Measurements from ENCODE around the gene BRINP2.

Gene BRINP2

GRCh38 chr1:177171536-177172123 is 872 bp downstream of the BRINP2 start:
- DNase-seq, result no peak

GRCh38 chr1:177172272-177172671 is 1.5 kb downstream of the BRINP2 start:
- DNase-seq, result no peak

DNA sequence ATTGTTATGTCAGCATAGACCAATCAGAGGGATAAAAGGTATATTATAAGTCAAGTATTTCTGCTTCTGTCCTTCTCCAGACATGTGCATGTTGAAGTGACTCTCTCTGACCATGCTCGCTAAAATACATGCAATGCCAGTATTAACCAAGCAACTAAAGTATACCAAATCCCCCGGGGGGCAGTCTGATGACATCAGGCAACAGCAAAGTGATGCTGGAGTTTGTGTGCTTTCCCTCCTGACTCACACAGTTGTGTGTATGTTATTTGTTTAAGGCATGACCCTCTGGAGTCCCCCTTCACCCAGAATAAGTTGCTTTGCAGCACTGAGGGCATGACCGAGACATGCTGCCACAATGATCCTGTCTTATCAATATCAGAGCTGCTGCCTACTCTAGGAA is 2.1 kb downstream of the BRINP2 start:
- DNase-seq, result no peak

- DNase-seq, result no peak
These were observed 3.2 kb downstream of the BRINP2 start for GRCh38 chr1:177173976-177174375.

- no peak for DNase-seq
These were observed 4.3 kb downstream of the BRINP2 start for GRCh38 chr1:177174921-177175634.

DNA sequence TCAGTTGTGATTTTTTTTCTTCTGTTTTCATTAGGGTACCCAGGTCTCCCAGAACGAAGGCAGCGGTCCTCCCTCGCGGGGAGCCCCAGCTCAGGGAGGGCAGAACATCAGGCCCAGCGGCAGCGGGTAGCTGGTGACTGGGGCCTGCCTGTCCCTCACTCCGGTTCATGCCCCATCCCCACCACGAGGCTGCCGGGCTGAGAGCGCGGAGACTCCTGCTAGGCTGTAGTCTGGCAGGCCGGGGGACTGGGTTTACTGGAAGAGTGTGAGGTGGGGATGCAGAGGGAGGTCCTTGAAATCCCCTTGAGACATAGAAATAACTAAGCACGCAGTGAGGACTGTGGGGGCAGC is 10.5 kb downstream of the BRINP2 start:
- DNase-seq, result no peak

DNA sequence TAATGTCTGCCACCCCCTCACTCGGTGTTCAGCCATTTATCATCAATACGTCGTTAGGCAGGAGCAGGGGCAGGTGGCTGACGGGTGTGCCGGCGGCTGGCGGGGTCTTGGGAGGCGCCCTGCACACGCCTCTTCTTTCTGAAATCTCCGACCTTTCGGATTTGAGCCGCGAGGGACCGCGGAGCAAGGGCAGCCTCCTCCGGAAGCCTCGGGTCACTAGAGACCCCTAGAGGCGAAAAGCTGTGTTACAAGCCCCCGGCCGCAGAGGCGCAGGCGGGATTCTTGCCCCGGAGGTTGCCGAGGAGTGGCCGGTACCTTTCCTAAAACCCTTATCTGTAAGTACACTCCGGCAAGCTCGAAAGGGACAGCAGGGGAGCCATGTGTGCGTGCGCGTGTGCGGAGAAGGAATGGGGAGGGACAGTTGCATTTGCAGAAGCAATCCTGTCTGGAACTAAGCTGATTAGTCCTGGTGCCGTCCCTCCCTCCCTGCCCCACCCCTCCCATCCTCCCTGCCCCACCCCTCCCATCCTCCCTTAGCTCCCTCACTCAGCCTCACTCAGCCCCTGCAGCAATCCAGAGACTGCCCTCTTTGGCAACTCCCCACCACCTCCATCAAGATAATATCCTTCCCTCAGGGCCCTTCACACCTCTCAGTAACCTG is 11.0 kb downstream of the BRINP2 start:
- peak; percentile 25 to 58 for DNase-seq

DNA sequence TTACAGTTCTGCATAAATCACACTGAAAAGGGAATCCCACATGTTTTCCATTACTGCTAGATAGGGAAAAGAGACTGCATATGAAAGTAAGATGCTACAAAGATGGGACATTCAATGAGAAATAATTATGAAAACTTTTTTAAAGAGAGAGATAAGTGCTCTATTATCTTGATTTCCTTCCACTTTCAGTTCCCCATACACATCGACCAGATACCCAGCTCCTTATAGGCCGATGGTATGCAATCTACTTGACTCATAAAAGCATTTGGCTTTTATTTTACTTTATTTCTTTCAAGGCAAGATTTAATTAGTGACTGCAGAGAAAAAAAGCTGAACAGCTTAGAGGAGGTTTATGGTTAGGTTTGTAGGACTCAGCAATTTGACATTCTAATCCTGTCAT is 13.1 kb downstream of the BRINP2 start:
- no peak for DNase-seq

GRCh38 chr1:177185209-177185608 is 14.5 kb downstream of the BRINP2 start:
- no peak for DNase-seq

GRCh38 chr1:177186639-177187038 is 15.9 kb downstream of the BRINP2 start:
- no peak for DNase-seq

- DNase-seq, result no peak
These were observed 19.7 kb downstream of the BRINP2 start for GRCh38 chr1:177190308-177190970.

DNA sequence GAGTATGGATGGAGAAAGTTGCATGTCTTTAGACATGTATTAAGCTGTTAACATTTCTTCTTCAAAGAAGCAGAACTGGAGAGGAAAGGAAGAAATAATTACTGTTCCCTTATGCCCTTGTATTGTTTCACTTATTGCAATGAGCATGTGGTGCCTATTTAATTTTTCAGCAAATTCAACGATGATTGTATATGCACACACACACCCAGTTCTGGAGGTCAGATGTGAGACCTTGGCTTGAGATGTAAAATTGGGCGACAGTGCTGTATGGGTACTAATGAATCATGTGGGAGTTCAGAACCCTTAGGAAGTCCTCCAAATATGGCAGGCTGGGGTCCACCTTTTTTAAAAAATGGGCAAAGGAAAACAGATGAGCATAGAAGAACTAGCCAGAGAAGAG is 27.5 kb downstream of the BRINP2 start:
- DNase-seq, result no peak

GRCh38 chr1:177200290-177200689 is 29.5 kb downstream of the BRINP2 start:
- DNase-seq, result no peak

DNA sequence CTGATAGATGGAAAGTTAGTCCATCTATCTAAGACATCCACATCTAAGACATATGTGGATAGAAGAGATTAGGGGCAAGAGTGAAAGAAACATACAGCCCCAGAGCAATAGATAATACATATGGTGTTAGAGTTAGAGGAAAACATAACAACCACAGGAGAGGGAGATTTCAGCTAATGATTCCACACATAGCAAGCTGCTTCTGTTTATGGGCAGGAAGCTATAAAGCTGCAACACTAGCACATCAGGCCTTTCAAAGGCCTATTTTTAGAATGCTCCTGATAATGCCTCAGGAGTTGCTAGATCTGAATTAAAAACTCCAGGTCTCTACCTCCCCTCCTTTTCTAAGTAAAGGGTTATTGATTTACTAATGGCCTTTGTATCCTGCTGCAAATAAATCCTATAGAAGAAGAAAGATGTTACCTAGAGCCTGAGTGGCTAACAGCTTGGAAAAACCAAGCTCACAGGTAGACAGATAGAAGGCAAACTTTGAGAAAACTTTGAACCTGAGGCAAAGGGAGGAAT is 36.1 kb downstream of the BRINP2 start:
- no peak for DNase-seq

DNA sequence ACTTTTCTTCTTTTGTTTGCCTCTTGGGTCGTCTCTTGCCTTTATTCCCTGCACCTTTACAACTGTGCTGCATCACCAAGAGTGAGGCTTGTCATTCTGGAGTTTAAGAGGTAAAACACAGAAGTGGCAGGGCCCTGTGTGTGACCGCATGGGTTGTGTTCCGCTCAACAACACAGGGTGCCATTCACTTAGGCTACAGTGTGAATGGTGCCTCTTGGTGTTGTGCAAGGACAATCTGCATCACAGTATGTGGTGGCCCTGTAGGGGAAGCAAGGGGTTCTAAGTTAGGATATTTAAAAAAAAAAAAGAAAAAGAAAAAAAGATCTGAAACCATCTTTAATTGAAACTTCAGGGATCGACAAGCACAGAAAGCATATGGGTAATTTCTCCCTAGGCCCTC is 38.2 kb downstream of the BRINP2 start:
- DNase-seq, result no peak

DNA sequence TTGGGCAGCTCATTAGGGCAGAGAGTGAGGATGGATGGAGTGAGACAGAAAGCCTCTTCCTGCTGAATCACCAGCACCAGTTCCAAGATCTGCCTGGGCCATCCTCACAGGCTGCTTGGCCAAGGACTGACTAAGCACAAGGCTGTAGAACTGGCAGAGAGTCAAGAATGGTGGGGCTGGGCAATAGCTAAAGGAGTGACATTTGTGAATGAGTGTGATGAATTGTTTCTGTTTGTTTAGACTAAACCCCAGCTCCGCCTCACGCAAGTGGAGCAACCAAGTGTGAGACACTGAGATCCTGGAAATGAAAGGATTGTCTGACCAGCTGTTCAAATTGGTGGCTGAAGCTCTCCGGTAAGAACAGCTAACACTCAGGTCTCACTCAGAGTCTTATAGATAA is 38.6 kb downstream of the BRINP2 start:
- DNase-seq, result no peak

- DNase-seq, result no peak
These were observed 39.3 kb downstream of the BRINP2 start for GRCh38 chr1:177210071-177210470.

DNA sequence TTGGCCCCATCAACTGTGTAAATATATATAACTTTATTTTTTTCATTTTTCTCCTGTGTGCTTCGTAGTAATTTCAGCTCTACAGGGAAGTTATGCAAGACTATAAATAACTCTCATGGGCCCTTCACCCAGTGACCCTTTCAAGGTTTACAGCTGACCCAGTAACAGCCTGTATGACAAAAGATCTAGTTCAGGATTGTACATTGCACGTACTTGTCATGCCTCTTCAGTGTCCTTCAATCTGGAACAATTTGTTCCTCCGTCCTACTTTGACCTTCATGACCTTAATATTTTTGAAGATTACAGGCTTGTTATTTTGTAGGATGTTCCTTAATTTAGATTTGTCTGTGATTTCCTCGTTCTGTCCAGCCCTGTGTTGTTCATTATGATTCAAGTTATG is 40.5 kb downstream of the BRINP2 start:
- DNase-seq, result no peak

GRCh38 chr1:177216587-177217202 is 45.9 kb downstream of the BRINP2 start:
- DNase-seq, result no peak

DNA sequence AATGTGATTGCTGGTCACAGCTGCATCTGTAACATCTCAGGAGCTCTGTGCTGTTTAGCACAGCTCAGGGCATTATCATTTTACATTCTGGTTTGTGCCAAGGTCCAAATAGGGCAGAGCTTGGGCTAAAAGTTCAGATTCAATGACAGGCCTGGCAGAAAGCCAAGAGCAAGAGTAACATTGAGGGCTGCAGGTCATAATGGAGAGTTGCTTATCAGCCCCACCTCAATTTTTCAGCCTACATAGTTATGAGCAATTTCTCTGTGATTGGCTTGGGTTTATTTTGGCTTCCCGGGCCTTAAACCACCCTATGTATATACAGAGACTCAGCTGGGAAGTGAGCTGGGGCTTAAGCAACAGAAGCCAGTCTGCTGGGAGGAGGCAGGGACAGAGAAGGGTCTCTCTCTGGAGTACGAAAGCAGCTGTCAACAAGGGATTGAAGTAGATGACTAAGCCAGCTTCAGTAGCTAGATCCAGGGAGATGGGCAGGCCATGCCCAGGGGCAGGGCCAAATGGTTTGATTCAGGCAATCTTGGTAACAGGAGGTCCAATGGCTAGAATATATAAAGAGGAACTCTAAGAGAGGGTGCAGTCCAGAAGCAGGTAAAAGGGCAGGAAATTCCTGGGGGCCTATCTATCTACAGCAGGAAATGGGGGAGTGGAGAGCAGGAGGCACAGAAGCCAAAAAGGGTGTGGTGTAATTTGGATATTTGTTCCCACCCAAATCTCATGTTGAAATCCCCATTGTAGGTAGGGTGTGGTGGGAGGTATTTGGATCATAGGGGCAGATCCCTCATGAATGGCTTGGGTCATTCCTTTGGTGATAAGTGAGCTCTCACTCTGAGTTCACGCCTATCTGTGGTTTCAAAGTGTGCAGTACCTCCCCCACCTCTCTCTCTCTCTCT is 49.0 kb downstream of the BRINP2 start:
- DNase-seq, result no peak

DNA sequence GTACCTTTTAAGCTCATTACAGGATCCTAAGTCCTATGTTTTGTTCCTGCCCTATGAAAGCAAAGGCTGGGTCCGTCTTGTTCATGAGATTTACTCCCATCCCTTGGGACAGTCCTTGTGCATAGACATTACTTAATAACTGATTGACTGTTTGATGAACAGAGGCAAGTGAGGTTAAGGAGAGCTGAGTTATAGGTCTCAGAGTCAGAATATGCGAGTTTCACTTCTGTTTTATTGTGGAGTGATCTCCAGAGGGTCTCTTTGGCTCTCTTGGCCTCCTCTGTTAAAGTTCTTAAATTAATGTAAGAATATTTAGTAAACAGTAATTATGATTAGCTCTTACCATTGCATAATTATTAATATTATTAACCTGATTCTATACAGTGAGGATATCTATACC is 52.6 kb downstream of the BRINP2 start:
- no peak for DNase-seq

Measured in stimulated activated CD4-positive, alpha-beta T cell treated with anti-CD3 and anti-CD28 coated beads, Interleukin-2, amount 100 ng/mL, for 24 hours (primary cell).